H1 (cell line): Measurements from ENCODE around the gene FSCB. TPM values are rescaled to one million over a fixed set of nuclear protein-coding genes. Genes with fewer than 3 reads are reported as not detected.

Experiments used
- CTCF ChIA-PET: fragments of 300-600 bp; sonication (Branson Sonifier 250); formaldehyde crosslinking; loops from one replicate; lab custom pipeline; 2021; ENCODE audit not compliant: partially characterized antibody; lab: Charles Lee
- POLR2A ChIA-PET: fragments of 300-600 bp; sonication (Branson Sonifier 250); formaldehyde crosslinking; loops from one replicate; lab custom pipeline; 2021; ENCODE audit warnings: inconsistent platforms; ENCODE audit not compliant: partially characterized antibody; lab: Charles Lee
- DNase-seq, 2 experiments: peaks; one replicate each; pipeline versions ENCODE4 v3.0.0 to v3.0.0-alpha.2; 2010 to 2022; ENCODE audit warnings: low spot score in 2 of 2, low read depth in 1 of 2, mixed read lengths in 1 of 2
- FAIRE-seq: peaks from 2 replicates; lab custom pipeline; 2011; peaks lifted over from hg19 to GRCh38; lab: Jason Lieb, UNC
- H2AFZ ChIP-seq: 2 replicates; pipeline ENCODE4 v1.8.1; 2012; ENCODE audit warnings: low read length, inconsistent platforms
- H2AK5ac ChIP-seq: 2 replicates; pipeline ENCODE4 v1.6.1; 2013; ENCODE audit warnings: low read depth, low read length
- H2BK120ac ChIP-seq: replicated peaks from 2 replicates; pipeline ENCODE3; 2013; ENCODE audit warnings: low read depth, low read length, inconsistent platforms
- H2BK12ac ChIP-seq: 2 replicates; pipeline ENCODE4 v1.6.1; 2013; ENCODE audit warnings: low read depth, low read length
- H2BK15ac ChIP-seq: 2 replicates; pipeline ENCODE4 v1.6.1; 2013; ENCODE audit warnings: low read length
- H2BK20ac ChIP-seq: 2 replicates; pipeline ENCODE4 v1.6.1; 2013; ENCODE audit warnings: low read length
- H2BK5ac ChIP-seq: 2 replicates; pipeline ENCODE4 v1.6.1; 2013; ENCODE audit warnings: low read depth, low read length
- H3K14ac ChIP-seq: 2 replicates; pipeline ENCODE4 v1.6.1; 2013; ENCODE audit warnings: inconsistent platforms; ENCODE audit not compliant: insufficient read length
- H3K18ac ChIP-seq: 2 replicates; pipeline ENCODE4 v1.6.1; 2013; ENCODE audit warnings: low read length; ENCODE audit errors: extremely low read depth
- H3K23ac ChIP-seq: 2 replicates; pipeline ENCODE4 v1.6.1; 2013; ENCODE audit warnings: inconsistent platforms; ENCODE audit not compliant: insufficient read length
- H3K23me2 ChIP-seq: 2 replicates; pipeline ENCODE4 v1.6.1; 2013; ENCODE audit warnings: low read depth, low read length
- H3K27ac ChIP-seq: 2 replicates; pipeline ENCODE4 v1.6.1; 2011; ENCODE audit warnings: low read depth, low read length, inconsistent platforms
- H3K27me3 ChIP-seq, 4 experiments: replicated peaks in 1 of 4; 1 replicate in 1 of 4; 2 replicates in 3 of 4; pipeline versions ENCODE4 v1.6.1 to v1.8.1; 2011 to 2013; ENCODE audit warnings: low read length in 3 of 4, mild to moderate bottlenecking in 3 of 4, inconsistent platforms in 2 of 4, mixed read lengths in 2 of 4, moderate library complexity in 1 of 4; ENCODE audit not compliant: control insufficient read depth in 3 of 4, insufficient read depth in 3 of 4; ENCODE audit errors: extremely low read depth in 1 of 4
- H3K36me3 ChIP-seq, 4 experiments: 2 replicates each; pipeline versions ENCODE4 v1.6.1 to v1.8.1; 2011 to 2013; ENCODE audit warnings: mild to moderate bottlenecking in 4 of 4, low read length in 3 of 4, moderate library complexity in 2 of 4, control low read depth in 1 of 4, inconsistent platforms in 1 of 4; ENCODE audit not compliant: insufficient read depth in 4 of 4, control insufficient read depth in 2 of 4
- H3K4ac ChIP-seq: replicated peaks from 2 replicates; pipeline ENCODE3; 2013; ENCODE audit warnings: low read length, low read depth, mixed read lengths, inconsistent platforms; ENCODE audit not compliant: insufficient read length
- H3K4me1 ChIP-seq, 4 experiments: replicated peaks in 1 of 4; 1 replicate in 1 of 4; 2 replicates in 3 of 4; pipeline versions ENCODE4 v1.6.1 to v1.8.1; 2011 to 2013; ENCODE audit warnings: low read length in 3 of 4, inconsistent platforms in 2 of 4, mixed read lengths in 1 of 4; ENCODE audit not compliant: insufficient read depth in 4 of 4, control insufficient read depth in 3 of 4
- H3K4me2 ChIP-seq, 2 experiments: 2 replicates each; pipeline versions ENCODE4 v1.6.1 to v1.8.1; 2011 to 2013; ENCODE audit warnings: low read depth in 2 of 2, low read length in 2 of 2, control low read depth in 1 of 2, inconsistent platforms in 1 of 2, mild to moderate bottlenecking in 1 of 2; ENCODE audit not compliant: insufficient read depth in 1 of 2
- H3K4me3 ChIP-seq, 4 experiments: fragments of 200-600, 300-600 bp in 1 of 4; sonication (generic), shearing (Covaris generic), sonication (Bioruptor Twin) in 1 of 4; 2 replicates each; pipeline versions ENCODE4 v1.5.1 to v1.8.1; 2011 to 2016; ENCODE audit warnings: low read length in 4 of 4, low read depth in 3 of 4, control low read depth in 2 of 4, inconsistent platforms in 2 of 4, mild to moderate bottlenecking in 2 of 4, mixed read lengths in 1 of 4, moderate library complexity in 1 of 4; ENCODE audit not compliant: insufficient read depth in 2 of 4; ENCODE audit errors: extremely low read depth in 1 of 4
- H3K56ac ChIP-seq: replicated peaks from 2 replicates; pipeline ENCODE3; 2013; ENCODE audit warnings: low read depth, mild to moderate bottlenecking, mixed read lengths, low read length, inconsistent platforms; ENCODE audit not compliant: insufficient read length
- H3K79me1 ChIP-seq: 2 replicates; pipeline ENCODE4 v1.6.1; 2013; ENCODE audit warnings: low read depth, low read length, control low read depth
- H3K79me2 ChIP-seq, 2 experiments: 2 replicates each; pipeline versions ENCODE4 v1.6.1 to v1.8.1; 2012 to 2013; ENCODE audit warnings: low read length in 2 of 2, mild to moderate bottlenecking in 2 of 2, inconsistent platforms in 1 of 2; ENCODE audit not compliant: insufficient read depth in 2 of 2, control insufficient read depth in 1 of 2
- H3K9ac ChIP-seq, 4 experiments: replicated peaks in 1 of 4; 1 replicate in 1 of 4; 2 replicates in 3 of 4; pipeline versions ENCODE4 v1.6.1 to v1.8.1; 2011 to 2013; ENCODE audit warnings: low read depth in 3 of 4, low read length in 3 of 4, control low read depth in 2 of 4, mild to moderate bottlenecking in 2 of 4, moderate library complexity in 2 of 4, inconsistent platforms in 1 of 4; ENCODE audit errors: extremely low read depth in 1 of 4
- H3K9me3 ChIP-seq, 2 experiments: 2 replicates each; pipeline versions ENCODE4 v1.6.1 to v1.8.1; 2012 to 2013; ENCODE audit warnings: mild to moderate bottlenecking in 2 of 2, moderate library complexity in 2 of 2, control low read depth in 1 of 2, inconsistent platforms in 1 of 2, low read depth in 1 of 2, low read length in 1 of 2, mixed read lengths in 1 of 2; ENCODE audit not compliant: insufficient read depth in 2 of 2
- H4K20me1 ChIP-seq, 2 experiments: replicated peaks in 1 of 2; 2 replicates each; pipeline versions ENCODE3 to v1.8.1; 2011 to 2013; ENCODE audit warnings: inconsistent platforms in 2 of 2, low read length in 2 of 2, mild to moderate bottlenecking in 1 of 2; ENCODE audit not compliant: insufficient read depth in 2 of 2, control insufficient read depth in 1 of 2
- H4K5ac ChIP-seq: 2 replicates; pipeline ENCODE4 v1.6.1; 2013; ENCODE audit warnings: low read length, low read depth, mixed read lengths, inconsistent platforms; ENCODE audit not compliant: insufficient read length
- H4K8ac ChIP-seq: 2 replicates; pipeline ENCODE4 v1.8.0; 2013; ENCODE audit warnings: mild to moderate bottlenecking, moderate library complexity, low read length, inconsistent platforms; ENCODE audit not compliant: insufficient read depth; ENCODE audit errors: extremely low read depth
- H4K91ac ChIP-seq: replicated peaks from 2 replicates; pipeline ENCODE3; 2013; ENCODE audit warnings: low read length, mixed read lengths, inconsistent platforms; ENCODE audit not compliant: insufficient read length
- MAX ChIP-seq: IDR thresholded peaks from 2 replicates; pipeline ENCODE4 v1.6.1; 2012; ENCODE audit warnings: inconsistent platforms
- SP2 ChIP-seq: IDR thresholded peaks from 2 replicates; pipeline ENCODE4 v1.6.1; 2012; ENCODE audit warnings: mild to moderate bottlenecking, low read length, inconsistent platforms
- SP4 ChIP-seq: IDR thresholded peaks from 2 replicates; pipeline ENCODE4 v1.6.1; 2012; ENCODE audit warnings: low read length, inconsistent platforms
- TCF12 ChIP-seq: IDR thresholded peaks from 2 replicates; pipeline ENCODE4 v1.6.1; 2011; ENCODE audit warnings: low read depth, mild to moderate bottlenecking, low read length
- WGBS, 2 experiments: shearing (Covaris generic) in 1 of 2; methylation state at CpG; one replicate each; pipeline versions ENCODE4 v1.1.6 to v1.1.7; 2013 to 2015; ENCODE audit warnings: low lambda C conversion rate in 2 of 2, mixed read lengths in 2 of 2, inconsistent platforms in 1 of 2, low coverage in 1 of 2, missing lambda C conversion rate in 1 of 2; ENCODE audit not compliant: insufficient replicate concordance in 2 of 2, insufficient coverage in 1 of 2, insufficient read length in 1 of 2; ENCODE audit errors: extremely low coverage in 1 of 2, missing lambda C conversion rate in 1 of 2; 5-methylcytosine and 5-hydroxymethylcytosine counted together
- polyA plus RNA-seq, 7 experiments: library from polyadenylated mRNA; depleted of rRNA in 3 of 7; stranded (reverse) in 5 of 7; unstranded in 2 of 7; fragments of >200 nt in 5 of 7; fragments of 200-250 nt in 2 of 7; gene quantifications; 1 replicate in 5 of 7; 2 replicates in 1 of 7; 4 replicates in 1 of 7; pipeline versions ENCODE4 v1.2.1 to v1.2.3, GENCODE V29; 2011 to 2013; ENCODE audit warnings: missing spikeins in 2 of 7, mixed read lengths in 2 of 7
- total RNA-seq: library from RNA; stranded (reverse); fragmentation: NEBNext Ultra II Directional; extraction: Animal tissue kit (Norgen Biotek cat#: 25700); gene quantifications from 2 replicates; pipeline ENCODE4 v1.2.1, GENCODE V29; 2021

Gene FSCB
- total and polyA plus RNA-seq, 2 of the 8 experiments (the other 6 are each of a cell fraction or from before 2014, with no cell fraction given) = not detected

- Histone ChIP-seq H3K4me1 (no peaks in the 10 kb centered on the region), H2BK15ac (no peak overlapping the region), H2BK5ac (no peak overlapping the region), H3K36me3 (no peaks in the 10 kb centered on the region), H2BK12ac (no peak overlapping the region), H3K14ac (no peak overlapping the region), H4K91ac (no peak overlapping the region), H4K8ac (no peak overlapping the region), H3K4me2 (no peak overlapping the region), H3K27ac (no peak overlapping the region), H4K20me1 (no peaks in the 10 kb centered on the region), H3K79me2 (no peaks in the 10 kb centered on the region), H4K5ac (no peak overlapping the region), H3K18ac (no peak overlapping the region), H3K9me3 (no peaks in the 10 kb centered on the region), H3K23me2 (no peaks in the 10 kb centered on the region), H3K4me3 (no peak overlapping the region), H3K27me3 (no peaks in the 10 kb centered on the region), H3K56ac (no peak overlapping the region), H3K79me1 (no peaks in the 10 kb centered on the region), H2BK120ac (no peak overlapping the region), H2AFZ (no peak overlapping the region), H2BK20ac (no peak overlapping the region), H3K9ac (no peak overlapping the region), H3K4ac (no peak overlapping the region), H2AK5ac (no peak overlapping the region), H3K23ac (no peak overlapping the region)
- 93% methylated on average over 1 of the region's 1 CpG; no CpG with 5 or more reads in 1 of the 2 experiments for WGBS, 2 experiments
- CTCF ChIA-PET = no interaction called here
- DNase-seq (no peak), FAIRE-seq (no peak)
- POLR2A ChIA-PET = no interaction called here
- TF ChIP-seq TCF12 (no peak), SP4 (no peak), SP2 (no peak), MAX (no peak)
Measured at GRCh38 chr14:44462381-44462780, 44.7 kb downstream of the FSCB start.
